GM23338 (cell line): Measurements from ENCODE around the gene BLVRA. TPM values are rescaled to one million over a fixed set of nuclear protein-coding genes. Genes with fewer than 3 reads are reported as not detected.

Experiments used
- ATAC-seq: fragments of 200-7000 bp; cut with Tn5 transposase; 3 replicates; pipeline ENCODE4 v1.9.1; 2020
- DNase-seq: peaks from one replicate; pipeline ENCODE4 v3.0.0-alpha.2; 2015; ENCODE audit warnings: low spot score
- H2AFZ ChIP-seq: fragments of 200-600 bp; sonication (generic); 2 replicates; pipeline ENCODE4 v1.8.0; 2016; ENCODE audit warnings: antibody characterized with exemption, mild to moderate bottlenecking, moderate library complexity
- H3F3A ChIP-seq: fragments of 200-600 bp; sonication (generic); replicated peaks from 2 replicates; pipeline ENCODE4 v1.8.0; 2017; ENCODE audit warnings: antibody characterized with exemption, mixed run types, low read depth
- H3K27ac ChIP-seq: fragments of 200-600 bp; sonication (generic); 2 replicates; pipeline ENCODE4 v1.6.1; 2016; ENCODE audit warnings: low read depth
- H3K27me3 ChIP-seq: fragments of 200-600 bp; sonication (generic); 2 replicates; pipeline ENCODE4 v1.8.0; 2016; ENCODE audit warnings: mild to moderate bottlenecking, mixed run types, moderate library complexity; ENCODE audit not compliant: insufficient read depth
- H3K36me3 ChIP-seq: fragments of 200-600 bp; sonication (generic); 2 replicates; pipeline ENCODE4 v1.8.0; 2016; ENCODE audit warnings: mild to moderate bottlenecking; ENCODE audit not compliant: insufficient read depth
- H3K4me1 ChIP-seq: fragments of 200-600 bp; sonication (generic); 2 replicates; pipeline ENCODE4 v1.8.0; 2016; ENCODE audit warnings: mild to moderate bottlenecking, moderate library complexity; ENCODE audit not compliant: insufficient read depth
- H3K4me2 ChIP-seq: fragments of 200-600 bp; sonication (generic); 2 replicates; pipeline ENCODE4 v1.7.1; 2017; ENCODE audit warnings: mixed run types
- H3K4me3 ChIP-seq: fragments of 200-600 bp; sonication (generic); 2 replicates; pipeline ENCODE4 v1.6.1; 2016; ENCODE audit warnings: mixed run types
- H3K79me2 ChIP-seq: fragments of 200-600 bp; sonication (generic); replicated peaks from 2 replicates; pipeline ENCODE4 v1.8.0; 2017; ENCODE audit warnings: mild to moderate bottlenecking; ENCODE audit not compliant: insufficient read depth
- H3K9me2 ChIP-seq: fragments of 200-600 bp; sonication (generic); 2 replicates; pipeline ENCODE4 v1.8.0; 2017; ENCODE audit not compliant: insufficient read depth
- H4K20me1 ChIP-seq: fragments of 200-600 bp; sonication (generic); replicated peaks from 2 replicates; pipeline ENCODE4 v1.8.0; 2017; ENCODE audit warnings: mild to moderate bottlenecking; ENCODE audit not compliant: insufficient read depth
- H3K27ac Mint-ChIP-seq: 2 replicates; pipeline ENCODE4 v1.8.0; 2020; ENCODE audit warnings: inconsistent platforms, mild to moderate bottlenecking, moderate library complexity, mixed read lengths
- H3K27me3 Mint-ChIP-seq: 3 replicates; pipeline ENCODE4 v1.8.0; 2022; ENCODE audit warnings: low read depth, mild to moderate bottlenecking, moderate library complexity, mixed read lengths, inconsistent platforms; ENCODE audit not compliant: insufficient read depth, poor library complexity
- H3K36me3 Mint-ChIP-seq: 3 replicates; pipeline ENCODE4 v1.8.0; 2021; ENCODE audit warnings: low read depth, mild to moderate bottlenecking, inconsistent platforms, moderate library complexity, mixed read lengths
- H3K4me1 Mint-ChIP-seq: 3 replicates; pipeline ENCODE4 v1.8.0; 2020; ENCODE audit warnings: mild to moderate bottlenecking, inconsistent platforms, mixed read lengths
- H3K4me3 Mint-ChIP-seq: 3 replicates; pipeline ENCODE4 v1.8.0; 2021; ENCODE audit warnings: moderate library complexity, mild to moderate bottlenecking, inconsistent platforms, mixed read lengths
- H3K9me3 Mint-ChIP-seq: 3 replicates; pipeline ENCODE4 v1.8.0; 2020; ENCODE audit warnings: moderate library complexity, mild to moderate bottlenecking, inconsistent platforms, mixed read lengths
- CREB1 ChIP-seq: fragments of 250-450 bp; sonication (Bioruptor Pico); IDR thresholded peaks from 2 replicates; pipeline ENCODE4 v1.5.0; 2020; ENCODE audit warnings: low read depth, mild to moderate bottlenecking, moderate library complexity
- CTCF ChIP-seq, 2 experiments: fragments of 200-600 bp in 1 of 2; sonication (generic) in 1 of 2; conservative IDR thresholded peaks; 2 replicates each; pipeline versions ENCODE4 v1.5.1 to v1.6.1; 2016 to 2017; ENCODE audit warnings: antibody characterized with exemption in 2 of 2, low read depth in 2 of 2, mild to moderate bottlenecking in 2 of 2, moderate library complexity in 1 of 2
- EZH2 ChIP-seq: fragments of 200-600 bp; sonication (generic); IDR thresholded peaks from one replicate; pipeline ENCODE4 v1.8.0; 2017; ENCODE audit warnings: antibody characterized with exemption, mild to moderate bottlenecking, low read depth; ENCODE audit not compliant: unreplicated experiment
- EZH2phosphoT487 ChIP-seq: fragments of 200-600 bp; sonication (generic); IDR thresholded peaks from one replicate; pipeline ENCODE4 v1.8.1; 2018; ENCODE audit warnings: antibody characterized with exemption; ENCODE audit not compliant: unreplicated experiment
- JUNB ChIP-seq: IDR thresholded peaks from one replicate; pipeline ENCODE4 v1.6.1; 2016; ENCODE audit warnings: antibody characterized with exemption; ENCODE audit not compliant: unreplicated experiment
- NANOG ChIP-seq: IDR thresholded peaks from 2 replicates; pipeline ENCODE4 v1.6.1; 2016; ENCODE audit warnings: antibody characterized with exemption, borderline replicate concordance
- POLR2AphosphoS5 ChIP-seq: IDR thresholded peaks from 2 replicates; pipeline ENCODE4 v1.6.1; 2016; ENCODE audit warnings: antibody characterized with exemption, low read depth
- REST ChIP-seq: IDR thresholded peaks from one replicate; pipeline ENCODE4 v1.6.1; 2018; ENCODE audit warnings: antibody characterized with exemption; ENCODE audit not compliant: unreplicated experiment
- STAT1 ChIP-seq: IDR thresholded peaks from one replicate; pipeline ENCODE4 v1.6.1; 2016; ENCODE audit warnings: antibody characterized with exemption; ENCODE audit not compliant: unreplicated experiment
- ZNF114 ChIP-seq: fragments of 250-450 bp; sonication (Bioruptor Pico); IDR thresholded peaks from 2 replicates; pipeline ENCODE4 v1.5.0; 2020; ENCODE audit warnings: mild to moderate bottlenecking, moderate library complexity
- polyA plus RNA-seq: library from polyadenylated mRNA; unstranded; fragments of >200 nt; fragmentation: Nextera tagmentation; extraction: Ambion mirVana; gene quantifications from 2 replicates; pipeline ENCODE4 v1.2.1, GENCODE V29; 2016
- total RNA-seq: library from RNA; depleted of rRNA; stranded (reverse); fragments of >200 nt; shearing (Covaris generic); gene quantifications from 2 replicates; pipeline ENCODE4 v1.2.3, GENCODE V29; 2014

BLVRA gene
- total and polyA plus RNA-seq, 2 experiments from 2014 or later: 17.0 to 46.5 TPM

GRCh38 chr7:43766564-43766963, 8.1 kb downstream of the BLVRA start:
- no peak overlapping the region for H2AFZ ChIP-seq
- no peaks in the 10 kb centered on the region for H3K36me3 Mint-ChIP-seq
- H3K27me3 ChIP-seq: no peaks in the 10 kb centered on the region
- no peaks in the 10 kb centered on the region for H3K9me2 ChIP-seq
- no peaks in the 10 kb centered on the region for H3K79me2 ChIP-seq
- no peak overlapping the region for H3K27ac ChIP-seq
- H3K4me1 ChIP-seq: peaks cover 22% of the 10 kb centered on the region
- H3K9me3 Mint-ChIP-seq: no peaks in the 10 kb centered on the region
- peak; percentile 53 for DNase-seq
- H3K27ac Mint-ChIP-seq: no peak overlapping the region
- TF ChIP-seq CREB1 (CRISPR knock-in tag): no peak
- 0 out of 2 replicates have a peak, but pooled peaks cover 3% of the 10 kb centered on the region for H3F3A ChIP-seq
- H4K20me1 ChIP-seq: no peaks in the 10 kb centered on the region
- peak; percentile 34 for ATAC-seq
- H3K4me3 ChIP-seq: no peak overlapping the region
- H3K36me3 ChIP-seq: no peaks in the 10 kb centered on the region
- H3K4me1 Mint-ChIP-seq: peaks cover 22% of the 10 kb centered on the region
- no peak overlapping the region; the same call in 2 of the 3 replicates for H3K4me3 Mint-ChIP-seq
- H3K4me2 ChIP-seq: no peak overlapping the region
- H3K27me3 Mint-ChIP-seq: peaks cover 3% of the 10 kb centered on the region

- peaks cover 22% of the 10 kb centered on the region for H3K4me1 Mint-ChIP-seq
- H3F3A ChIP-seq: 0 out of 2 replicates have a peak, but pooled peaks cover 3% of the 10 kb centered on the region
- H3K4me3 ChIP-seq: no peak overlapping the region
- H4K20me1 ChIP-seq: no peaks in the 10 kb centered on the region
- no peak overlapping the region for H3K27ac Mint-ChIP-seq
- H3K4me1 ChIP-seq: peaks cover 22% of the 10 kb centered on the region
- H3K27me3 Mint-ChIP-seq: peaks cover 6% of the 10 kb centered on the region
- DNase-seq: no peak
- no peaks in the 10 kb centered on the region for H3K27me3 ChIP-seq
- no peak overlapping the region for H2AFZ ChIP-seq
- no peaks in the 10 kb centered on the region for H3K9me3 Mint-ChIP-seq
- no peaks in the 10 kb centered on the region for H3K79me2 ChIP-seq
- no peak for TF ChIP-seq EZH2phosphoT487
- TF ChIP-seq NANOG: no peak
- no peak for TF ChIP-seq JUNB
- TF ChIP-seq POLR2AphosphoS5: no peak
- no peak for TF ChIP-seq REST
- no peaks in the 10 kb centered on the region for H3K9me2 ChIP-seq
- no peak for ATAC-seq
- no peak overlapping the region for H3K4me3 Mint-ChIP-seq
- H3K27ac ChIP-seq: no peak overlapping the region
- H3K36me3 ChIP-seq: no peaks in the 10 kb centered on the region
- no peak overlapping the region for H3K4me2 ChIP-seq
- peaks cover 2% of the 10 kb centered on the region for H3K36me3 Mint-ChIP-seq
Measured at GRCh38 chr7:43767311-43767710, 8.8 kb downstream of the BLVRA start.

GRCh38 chr7:43768201-43768886, 9.9 kb downstream of the BLVRA start:
- Mint-ChIP-seq H3K36me3 (peaks cover 11% of the 10 kb centered on the region), H3K27me3 (peaks cover 4% of the 10 kb centered on the region), H3K4me3 (no peak overlapping the region), H3K4me1 (peaks cover 15% of the 10 kb centered on the region), H3K9me3 (no peaks in the 10 kb centered on the region), H3K27ac (no peak overlapping the region)
- Histone ChIP-seq H2AFZ (no peak overlapping the region), H3K4me2 (no peak overlapping the region), H3K36me3 (no peaks in the 10 kb centered on the region), H3K4me3 (no peak overlapping the region), H3K4me1 (peaks cover 16% of the 10 kb centered on the region), H3K79me2 (no peaks in the 10 kb centered on the region), H3K27me3 (no peaks in the 10 kb centered on the region), H3K27ac (no peak overlapping the region), H4K20me1 (no peaks in the 10 kb centered on the region), H3F3A (0 out of 2 replicates have a peak, but pooled peaks cover 3% of the 10 kb centered on the region), H3K9me2 (no peaks in the 10 kb centered on the region)
- TF ChIP-seq CREB1 (CRISPR knock-in tag) (no peak), CTCF (conservative IDR thresholded peaks at IDR 0.05; ENCODE audit: low read depth in 2 of 2) (no peak), ZNF114 (CRISPR knock-in tag) (no peak), STAT1 (no peak), JUNB (no peak), EZH2phosphoT487 (no peak), REST (no peak), EZH2 (no peak)
- ATAC-seq: no peak
- no peak for DNase-seq
